ENCODE measurements around the gene KIF6.

- TF ChIP-seq POLR2A (IDR thresholded peaks at IDR 0.05) (no peak), CTCF (IDR thresholded peaks at IDR 0.05) (no peak), POLR2AphosphoS5 (IDR thresholded peaks at IDR 0.05; ENCODE audit: insufficient read depth in 1 of 2, low read depth in 1 of 2) (no peak)
Measured at GRCh38 chr6:39388606-39389483, 336.4 kb downstream of the KIF6 start.
